ENCODE data around the gene PRR13.

The PRR13 gene

DNA sequence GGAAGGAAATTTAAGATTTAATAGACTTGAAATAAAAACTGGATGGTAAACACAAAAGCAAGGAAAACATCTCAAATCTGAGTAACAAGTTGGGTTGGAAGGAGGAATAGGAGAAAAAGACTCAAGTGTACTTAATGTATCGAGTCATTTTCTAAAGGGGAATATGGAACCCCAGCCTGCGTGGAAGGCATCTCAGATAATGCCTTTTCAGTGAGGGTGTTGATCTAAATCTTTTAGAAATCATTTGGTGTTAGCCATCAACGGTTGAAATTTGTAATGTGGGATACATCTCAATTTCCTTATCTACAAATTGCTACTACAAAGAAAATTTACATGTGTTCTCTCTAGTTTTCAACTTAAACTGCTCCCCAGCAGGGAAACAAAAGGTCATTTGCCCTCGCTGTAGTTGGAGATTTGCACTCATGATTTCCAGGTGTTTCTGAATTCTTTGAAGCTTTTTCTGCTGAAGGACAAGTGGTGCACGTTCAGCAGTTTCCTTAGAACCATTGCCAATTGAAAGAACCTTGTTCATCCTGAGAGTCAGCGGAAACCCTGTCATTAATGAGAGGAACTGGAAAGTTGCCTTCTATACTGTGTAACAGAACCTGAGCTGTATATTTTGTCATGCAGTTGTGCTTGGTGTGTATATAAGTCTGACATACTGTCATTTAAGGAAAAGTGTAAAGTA is 12.6 kb downstream of the PRR13 start:
- no peaks in the 10 kb centered on the region for H3K27me3 Mint-ChIP-seq
- H3K9me3 Mint-ChIP-seq (ENCODE audit: low read depth) = no peaks in the 10 kb centered on the region
- peak overlapping the region; percentile 91 for H3K27ac Mint-ChIP-seq
- peak overlapping the region; percentile 98 for H3K4me3 Mint-ChIP-seq
- peaks cover 7% of the 10 kb centered on the region for H3K36me3 Mint-ChIP-seq
- H3K4me1 Mint-ChIP-seq (ENCODE audit: low read depth) = peaks cover 40% of the 10 kb centered on the region

DNA sequence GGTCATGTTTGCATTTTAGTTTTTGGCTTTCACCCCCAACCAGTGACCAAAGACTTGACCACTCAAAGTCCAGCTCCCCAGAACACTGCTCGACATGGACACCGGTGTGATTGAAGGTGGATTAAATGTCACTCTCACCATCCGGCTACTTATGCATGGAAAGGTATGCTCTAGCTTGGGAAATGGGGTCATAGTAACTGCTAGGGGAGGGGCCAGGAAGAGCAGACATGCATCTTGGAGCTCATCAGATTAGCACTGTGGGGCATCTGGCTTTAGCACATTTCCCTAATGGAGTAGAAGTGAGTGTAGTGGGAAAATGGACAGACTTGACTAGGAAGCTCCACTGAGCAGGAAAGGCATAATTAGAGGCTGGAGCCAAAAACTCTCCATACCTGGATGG is 13.2 kb downstream of the PRR13 start:
- H3K4me3 Mint-ChIP-seq = peak overlapping the region; percentile 98
- no peaks in the 10 kb centered on the region for H3K9me3 Mint-ChIP-seq (ENCODE audit: low read depth)
- peaks cover 7% of the 10 kb centered on the region for H3K36me3 Mint-ChIP-seq
- H3K4me1 Mint-ChIP-seq (ENCODE audit: low read depth) = peaks cover 43% of the 10 kb centered on the region
- H3K27ac Mint-ChIP-seq = peak overlapping the region; percentile 91
- H3K27me3 Mint-ChIP-seq = no peaks in the 10 kb centered on the region

DNA sequence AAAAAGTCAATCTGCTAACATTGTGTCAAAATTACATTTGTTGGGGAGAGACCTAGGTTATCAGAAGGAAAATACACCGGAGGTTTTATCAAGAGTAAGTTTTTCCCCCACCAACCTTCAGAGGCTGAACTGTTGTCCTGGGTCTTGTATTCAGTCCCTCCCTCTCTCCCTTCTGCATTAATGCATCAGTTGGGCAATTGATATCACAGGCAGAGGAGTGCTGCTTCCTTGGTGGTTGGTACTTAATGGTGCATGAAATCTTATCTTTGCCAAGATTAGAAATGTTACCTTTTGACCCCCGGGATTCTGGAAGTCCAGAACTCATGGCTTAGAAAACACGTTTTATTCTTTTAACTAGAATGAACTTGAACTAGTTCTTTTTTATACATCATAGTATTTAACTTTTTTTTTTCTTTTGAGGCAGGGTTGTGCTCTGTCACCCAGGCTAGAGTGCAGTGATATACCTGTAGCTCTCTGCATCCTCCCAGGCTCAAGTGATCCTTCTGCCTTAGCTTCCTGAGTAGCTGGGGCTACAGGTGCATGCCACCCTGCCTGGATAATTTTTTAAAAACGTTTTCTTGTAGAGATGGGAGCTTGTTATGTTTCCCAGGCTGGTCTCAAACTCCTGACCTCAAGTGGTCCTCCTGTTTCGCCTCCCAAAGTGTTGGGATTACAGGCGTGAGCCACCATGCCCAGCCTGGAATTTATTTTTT is 15.3 kb downstream of the PRR13 start:
- peaks cover 54% of the 10 kb centered on the region for H3K4me1 Mint-ChIP-seq (ENCODE audit: low read depth)

DNA sequence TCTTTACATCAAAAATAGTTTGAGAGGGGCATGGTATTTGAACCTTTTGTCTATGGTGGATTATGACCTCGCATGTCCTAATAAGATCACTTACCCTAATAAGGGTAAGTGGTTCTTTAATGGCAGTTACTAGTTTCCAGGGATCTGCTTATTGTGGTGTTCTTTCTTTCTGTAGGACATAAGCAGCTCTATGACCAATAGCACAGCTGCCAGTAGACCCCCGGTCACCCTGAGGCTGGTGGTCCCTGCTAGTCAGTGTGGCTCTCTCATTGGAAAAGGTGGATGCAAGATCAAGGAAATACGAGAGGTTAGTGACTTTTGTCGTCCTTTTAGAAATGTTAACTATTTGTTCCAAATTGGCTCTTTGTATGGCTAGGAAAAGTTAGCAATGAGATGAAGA is 17.6 kb downstream of the PRR13 start:
- Mint-ChIP-seq H3K27me3 (no peaks in the 10 kb centered on the region), H3K4me1 (ENCODE audit: low read depth) (peaks cover 57% of the 10 kb centered on the region), H3K27ac (peak overlapping the region; percentile 22), H3K36me3 (peaks cover 13% of the 10 kb centered on the region), H3K4me3 (no peak overlapping the region), H3K9me3 (ENCODE audit: low read depth) (no peaks in the 10 kb centered on the region)

More for the DNA sequence above, 15.3 kb downstream of the PRR13 start:
- Mint-ChIP-seq H3K4me3 (no peak overlapping the region), H3K9me3 (ENCODE audit: low read depth) (no peaks in the 10 kb centered on the region), H3K36me3 (peaks cover 11% of the 10 kb centered on the region), H3K27ac (peak overlapping the region; percentile 34), H3K27me3 (no peaks in the 10 kb centered on the region)

DNA sequence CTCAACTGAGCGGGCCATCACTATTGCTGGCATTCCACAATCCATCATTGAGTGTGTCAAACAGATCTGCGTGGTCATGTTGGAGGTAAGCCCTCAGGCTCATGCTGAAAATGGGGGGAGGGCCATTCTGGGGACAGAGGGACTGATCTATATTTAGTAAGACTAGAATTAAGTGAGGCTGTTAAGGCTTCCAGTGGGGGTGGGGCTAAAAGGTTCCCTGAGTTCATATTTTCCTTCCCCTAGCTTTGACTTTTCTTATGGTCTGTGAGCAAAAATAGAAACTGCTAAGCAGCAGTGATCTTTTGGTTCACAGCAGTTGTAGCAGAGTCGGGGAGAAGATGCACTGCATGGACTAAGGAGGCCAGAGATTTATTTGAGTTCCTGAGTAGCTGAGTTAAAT is 19.5 kb downstream of the PRR13 start:
- Mint-ChIP-seq H3K36me3 (peaks cover 8% of the 10 kb centered on the region), H3K4me3 (peak overlapping the region; percentile 6)

DNA sequence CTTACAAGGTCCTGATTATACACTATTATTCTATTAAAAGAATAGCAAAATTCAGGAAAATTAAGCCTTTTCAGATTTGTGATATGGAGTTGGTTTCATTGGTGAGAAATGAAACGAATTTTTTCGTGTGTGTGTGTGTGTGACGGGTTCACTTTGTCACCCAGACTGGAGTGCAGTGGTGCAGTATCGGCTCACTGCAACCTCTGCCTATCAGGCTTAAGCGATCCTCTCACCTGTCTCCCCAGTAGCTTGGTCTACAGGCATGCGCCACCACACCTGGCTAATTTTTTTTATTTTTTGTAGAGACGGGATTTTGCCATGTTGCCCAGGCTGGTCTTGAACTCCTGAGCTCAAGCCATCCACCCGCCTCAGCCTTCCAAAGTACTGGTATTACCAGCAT is 20.1 kb downstream of the PRR13 start:
- Mint-ChIP-seq H3K9me3 (ENCODE audit: low read depth) (no peaks in the 10 kb centered on the region), H3K4me3 (no peak overlapping the region), H3K36me3 (peaks cover 6% of the 10 kb centered on the region), H3K27ac (no peak overlapping the region), H3K4me1 (ENCODE audit: low read depth) (peaks cover 55% of the 10 kb centered on the region), H3K27me3 (no peaks in the 10 kb centered on the region)

More for the DNA sequence above, 19.5 kb downstream of the PRR13 start:
- peak overlapping the region; percentile 66 for H3K27ac Mint-ChIP-seq
- H3K9me3 Mint-ChIP-seq (ENCODE audit: low read depth) = no peaks in the 10 kb centered on the region
- peaks cover 52% of the 10 kb centered on the region for H3K4me1 Mint-ChIP-seq (ENCODE audit: low read depth)
- no peaks in the 10 kb centered on the region for H3K27me3 Mint-ChIP-seq

DNA sequence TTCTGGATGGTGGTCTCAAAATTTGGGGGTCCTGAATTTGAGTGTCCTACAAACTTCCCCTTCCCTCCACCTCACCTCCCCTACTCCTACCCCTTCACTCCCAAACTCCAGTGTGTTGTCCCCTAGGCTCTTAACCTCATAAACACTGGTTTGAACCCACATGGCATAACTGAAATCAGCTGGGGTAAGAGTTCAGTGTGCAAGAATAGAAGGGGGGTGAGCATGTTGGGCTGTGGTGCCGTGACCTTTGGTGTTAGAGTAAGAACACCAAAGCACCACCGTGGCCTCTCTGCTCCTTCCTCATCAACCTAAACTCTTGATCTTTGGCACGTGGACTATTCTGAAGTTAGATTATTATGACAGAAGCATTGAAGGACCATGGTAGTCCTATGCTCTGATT is 21.4 kb downstream of the PRR13 start:
- H3K4me1 Mint-ChIP-seq (ENCODE audit: low read depth) = peaks cover 59% of the 10 kb centered on the region
- peaks cover 6% of the 10 kb centered on the region for H3K36me3 Mint-ChIP-seq
- no peak overlapping the region for H3K4me3 Mint-ChIP-seq
- peak overlapping the region; percentile 66 for H3K27ac Mint-ChIP-seq
- no peaks in the 10 kb centered on the region for H3K9me3 Mint-ChIP-seq (ENCODE audit: low read depth)
- no peaks in the 10 kb centered on the region for H3K27me3 Mint-ChIP-seq

DNA sequence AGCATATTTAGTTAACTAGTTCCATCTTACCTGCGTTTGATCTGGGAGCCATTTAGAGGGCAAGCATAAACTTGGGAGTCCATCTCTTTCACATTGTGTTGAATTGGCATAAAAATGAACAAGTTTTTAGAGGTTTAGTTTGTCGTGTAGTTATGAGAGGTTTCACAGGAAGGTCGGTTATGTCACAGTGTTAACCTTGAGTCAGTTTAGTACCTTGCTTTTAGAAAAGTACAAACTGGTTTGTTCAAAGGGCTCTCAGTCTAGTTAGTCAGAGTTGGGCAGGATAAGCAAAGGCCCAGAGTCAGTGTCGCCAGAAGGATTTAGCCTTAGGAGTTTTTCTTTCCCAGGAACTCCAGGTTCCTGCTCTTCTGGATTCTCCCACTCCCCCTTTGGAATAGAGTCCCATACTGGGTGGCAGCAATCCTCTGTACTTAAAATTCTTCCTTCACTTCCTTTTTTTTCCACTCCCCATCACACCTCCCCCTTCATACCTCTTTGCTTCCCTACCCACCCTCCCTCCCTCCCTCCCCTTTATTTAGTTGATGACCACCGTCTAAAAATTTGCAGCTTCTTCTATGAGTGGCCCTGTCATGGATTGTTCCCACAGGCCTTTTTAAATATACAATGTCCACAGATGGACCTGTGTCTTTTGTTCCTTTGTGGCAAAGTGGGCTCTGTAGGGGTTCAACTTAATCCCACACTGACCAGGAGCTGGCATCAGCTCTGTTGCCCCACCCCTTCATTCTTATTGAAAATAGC is 22.4 kb downstream of the PRR13 start:
- Mint-ChIP-seq H3K36me3 (peaks cover 6% of the 10 kb centered on the region), H3K4me3 (no peak overlapping the region), H3K4me1 (ENCODE audit: low read depth) (peaks cover 59% of the 10 kb centered on the region), H3K27ac (peak overlapping the region; percentile 66), H3K27me3 (no peaks in the 10 kb centered on the region), H3K9me3 (ENCODE audit: low read depth) (no peaks in the 10 kb centered on the region)

DNA sequence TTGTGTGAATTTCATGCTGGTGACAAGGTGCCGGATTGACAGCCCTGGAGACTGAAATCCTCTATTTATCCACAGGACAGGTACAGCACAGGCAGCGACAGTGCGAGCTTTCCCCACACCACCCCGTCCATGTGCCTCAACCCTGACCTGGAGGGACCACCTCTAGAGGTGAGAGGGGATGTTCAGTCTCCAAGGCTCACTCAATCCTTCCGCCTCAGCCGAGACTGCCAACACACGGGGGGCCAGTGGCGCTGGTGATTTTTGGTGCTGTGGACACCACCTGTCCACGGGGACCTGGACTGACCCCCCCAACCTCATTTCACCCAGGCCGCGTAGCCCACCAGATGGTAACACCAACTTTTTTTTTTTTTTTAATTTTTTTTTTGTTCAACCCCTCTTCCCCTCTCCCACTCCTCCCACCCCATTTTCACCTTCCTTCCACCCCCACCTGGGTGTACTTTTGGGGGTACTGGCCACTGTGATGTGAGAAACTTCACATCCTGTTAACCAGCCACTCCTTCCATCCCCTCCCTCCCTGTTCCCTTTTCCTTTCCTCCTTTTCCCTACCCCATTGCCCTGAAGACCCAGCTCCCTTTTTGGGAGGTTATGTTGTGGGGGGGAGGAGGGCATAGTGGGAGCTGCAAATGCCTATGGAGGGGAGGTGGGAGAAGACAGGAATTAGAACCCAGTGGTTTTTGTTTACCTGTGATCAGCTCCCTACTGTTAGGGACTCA is 23.3 kb downstream of the PRR13 start:
- H3K27ac Mint-ChIP-seq = peak overlapping the region; percentile 54
- H3K9me3 Mint-ChIP-seq (ENCODE audit: low read depth) = no peaks in the 10 kb centered on the region
- H3K4me3 Mint-ChIP-seq = no peak overlapping the region
- peaks cover 6% of the 10 kb centered on the region for H3K36me3 Mint-ChIP-seq
- H3K27me3 Mint-ChIP-seq = no peaks in the 10 kb centered on the region
- H3K4me1 Mint-ChIP-seq (ENCODE audit: low read depth) = peaks cover 54% of the 10 kb centered on the region

DNA sequence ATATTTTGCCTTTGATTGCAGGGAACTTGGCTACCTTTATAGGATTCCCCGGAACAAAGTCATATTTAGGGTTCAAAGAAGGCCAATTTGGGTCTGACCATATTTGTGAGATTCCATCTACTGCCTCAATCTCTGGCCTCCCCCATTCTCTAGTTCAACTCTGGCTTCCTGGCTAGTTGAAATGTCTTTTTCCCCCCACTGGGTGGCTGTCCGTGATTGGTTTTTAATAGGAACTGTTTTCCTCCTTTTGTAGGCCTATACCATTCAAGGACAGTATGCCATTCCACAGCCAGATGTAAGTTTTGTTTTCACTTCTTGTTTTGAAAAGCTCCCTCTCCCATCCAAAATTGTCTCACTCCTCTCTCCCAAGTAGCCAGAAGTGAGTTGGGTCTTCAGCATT is 24.1 kb downstream of the PRR13 start:
- H3K4me1 Mint-ChIP-seq (ENCODE audit: low read depth) = peaks cover 49% of the 10 kb centered on the region
- H3K9me3 Mint-ChIP-seq (ENCODE audit: low read depth) = no peaks in the 10 kb centered on the region
- no peaks in the 10 kb centered on the region for H3K27me3 Mint-ChIP-seq
- peaks cover 5% of the 10 kb centered on the region for H3K36me3 Mint-ChIP-seq
- no peak overlapping the region for H3K4me3 Mint-ChIP-seq
- peak overlapping the region; percentile 55 for H3K27ac Mint-ChIP-seq

DNA sequence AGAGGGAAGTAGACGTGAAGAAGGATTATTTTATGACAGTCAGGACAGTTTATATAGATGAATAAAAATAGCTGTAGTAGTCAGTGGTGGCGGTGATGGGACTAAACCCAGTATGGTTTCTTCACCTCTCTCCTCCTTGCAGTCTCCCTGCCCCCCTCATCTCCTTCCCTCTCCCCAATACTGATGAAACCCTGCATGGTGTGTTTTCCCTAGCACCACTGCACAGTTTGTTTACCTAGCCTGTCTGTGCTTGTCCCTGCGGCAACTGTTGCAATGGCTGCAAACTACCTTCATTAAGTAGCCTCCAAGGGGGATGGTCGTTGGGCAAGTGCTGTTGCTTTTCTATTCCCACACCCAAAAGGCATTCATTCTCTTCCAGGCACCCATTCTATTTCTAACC is 25.1 kb downstream of the PRR13 start:
- no peaks in the 10 kb centered on the region for H3K9me3 Mint-ChIP-seq (ENCODE audit: low read depth)
- H3K36me3 Mint-ChIP-seq = peaks cover 6% of the 10 kb centered on the region
- peaks cover 47% of the 10 kb centered on the region for H3K4me1 Mint-ChIP-seq (ENCODE audit: low read depth)
- peak overlapping the region; percentile 58 for H3K27ac Mint-ChIP-seq
- H3K4me3 Mint-ChIP-seq = no peak overlapping the region
- no peaks in the 10 kb centered on the region for H3K27me3 Mint-ChIP-seq

DNA sequence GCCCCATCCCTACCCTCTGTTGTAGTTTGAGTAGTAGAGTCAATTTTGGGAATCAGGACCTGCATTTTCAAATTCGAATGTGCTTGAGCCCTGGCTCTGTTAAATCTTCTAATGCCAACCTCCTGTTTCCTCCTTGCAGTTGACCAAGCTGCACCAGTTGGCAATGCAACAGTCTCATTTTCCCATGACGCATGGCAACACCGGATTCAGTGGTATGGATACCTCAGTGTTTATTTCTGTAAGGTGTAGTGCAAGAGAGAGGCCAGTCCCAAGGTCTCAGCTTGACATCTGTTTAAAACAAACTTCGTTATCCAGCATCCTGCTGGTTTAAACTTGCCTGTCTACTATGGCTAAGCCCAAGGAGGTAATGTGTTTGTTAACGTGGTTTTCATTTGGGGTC is 25.5 kb downstream of the PRR13 start:
- H3K4me3 Mint-ChIP-seq = no peak overlapping the region
- H3K9me3 Mint-ChIP-seq (ENCODE audit: low read depth) = no peaks in the 10 kb centered on the region
- peaks cover 51% of the 10 kb centered on the region for H3K4me1 Mint-ChIP-seq (ENCODE audit: low read depth)
- peaks cover 7% of the 10 kb centered on the region for H3K36me3 Mint-ChIP-seq
- H3K27ac Mint-ChIP-seq = peak overlapping the region; percentile 58
- H3K27me3 Mint-ChIP-seq = no peaks in the 10 kb centered on the region

DNA sequence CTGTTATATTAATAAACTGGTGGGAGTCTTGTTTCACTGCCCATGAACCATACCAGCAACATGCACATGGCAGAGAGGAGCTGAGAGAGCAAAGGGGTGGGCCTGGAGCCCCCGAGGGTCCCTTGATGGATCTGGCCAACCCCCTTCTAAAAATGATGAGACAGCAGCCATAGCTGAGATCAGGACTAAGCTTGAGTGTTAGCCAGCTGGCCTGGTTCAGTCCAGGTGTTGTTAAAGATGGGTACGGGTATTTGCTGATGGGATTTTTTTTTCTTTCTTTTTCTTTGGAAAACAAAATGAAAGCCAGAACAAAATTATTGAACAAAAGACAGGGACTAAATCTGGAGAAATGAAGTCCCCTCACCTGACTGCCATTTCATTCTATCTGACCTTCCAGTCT is 26.3 kb downstream of the PRR13 start:
- Mint-ChIP-seq H3K4me1 (ENCODE audit: low read depth) (peaks cover 53% of the 10 kb centered on the region), H3K27ac (peak overlapping the region; percentile 18), H3K36me3 (peaks cover 7% of the 10 kb centered on the region), H3K9me3 (ENCODE audit: low read depth) (no peaks in the 10 kb centered on the region), H3K4me3 (no peak overlapping the region), H3K27me3 (no peaks in the 10 kb centered on the region)

DNA sequence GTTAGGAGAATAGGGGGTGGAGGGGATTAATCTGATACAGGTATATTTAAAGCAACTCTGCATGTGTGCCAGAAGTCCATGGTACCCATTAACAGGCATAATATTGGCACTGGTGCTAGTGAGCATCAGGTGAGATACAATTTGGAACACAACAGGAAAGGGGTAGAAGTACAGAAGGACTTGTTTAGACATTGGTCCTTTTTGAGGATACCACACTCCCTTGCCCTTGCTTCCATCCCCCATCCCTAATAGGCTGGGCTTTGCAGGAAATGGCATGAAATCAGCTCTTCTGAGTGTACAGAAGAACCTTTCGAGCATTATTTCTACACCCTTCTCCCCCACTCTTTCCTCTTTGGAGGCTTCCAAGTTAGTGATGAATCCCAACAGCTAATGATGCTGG is 26.7 kb downstream of the PRR13 start:
- peaks cover 7% of the 10 kb centered on the region for H3K36me3 Mint-ChIP-seq
- H3K4me1 Mint-ChIP-seq (ENCODE audit: low read depth) = peaks cover 53% of the 10 kb centered on the region
- H3K27me3 Mint-ChIP-seq = no peaks in the 10 kb centered on the region
- no peak overlapping the region for H3K4me3 Mint-ChIP-seq
- no peaks in the 10 kb centered on the region for H3K9me3 Mint-ChIP-seq (ENCODE audit: low read depth)
- H3K27ac Mint-ChIP-seq = peak overlapping the region; percentile 18

All from activated naive CD8-positive, alpha-beta T cell (primary cell).